DOHH2 (cell line): Measurements from ENCODE around the gene PTPRN2.

Experiments
- CTCF ChIP-seq: fragments of 200-600 bp; sonication (generic); IDR thresholded peaks from one replicate; pipeline ENCODE4 v1.5.1; 2014; ENCODE audit warnings: antibody characterized with exemption, mild to moderate bottlenecking, low read depth, low read length; ENCODE audit not compliant: poor library complexity, severe bottlenecking
- EZH2phosphoT487 ChIP-seq: fragments of 200-600 bp; sonication (generic); IDR thresholded peaks from 2 replicates; pipeline ENCODE4 v1.6.1; 2017; ENCODE audit warnings: borderline replicate concordance, mild to moderate bottlenecking, antibody characterized with exemption, low read length, moderate library complexity, mixed read lengths

GRCh38 chr7:158137516-158138328, 449.9 kb downstream of the PTPRN2 start:
- no peak for TF ChIP-seq CTCF
- no peak for TF ChIP-seq EZH2phosphoT487
